Erythroblast (primary cell): Measurements from ENCODE around the gene GPR156.

Experiments used
- DNase-seq, 2 experiments: peaks; one replicate each; lab custom pipeline; 2025; lab: John Stamatoyannopoulos, UW
- GATA1 ChIP-seq: IDR thresholded peaks from 2 replicates; pipeline ENCODE4 v1.6.1; 2011; ENCODE audit warnings: low read depth, mild to moderate bottlenecking, control low read depth, low read length, moderate library complexity
- POLR2A ChIP-seq: IDR thresholded peaks from 2 replicates; pipeline ENCODE4 v1.6.1; 2011; ENCODE audit warnings: mild to moderate bottlenecking, low read length

Gene GPR156

GRCh38 chr3:120153294-120153693 is 131.7 kb downstream of the GPR156 start:
- DNase-seq = no peak
- TF ChIP-seq POLR2A (no peak), GATA1 (no peak)

GRCh38 chr3:120151791-120152190 is 133.2 kb downstream of the GPR156 start:
- DNase-seq = no peak
- no peak for TF ChIP-seq GATA1
- no peak for TF ChIP-seq POLR2A

DNA sequence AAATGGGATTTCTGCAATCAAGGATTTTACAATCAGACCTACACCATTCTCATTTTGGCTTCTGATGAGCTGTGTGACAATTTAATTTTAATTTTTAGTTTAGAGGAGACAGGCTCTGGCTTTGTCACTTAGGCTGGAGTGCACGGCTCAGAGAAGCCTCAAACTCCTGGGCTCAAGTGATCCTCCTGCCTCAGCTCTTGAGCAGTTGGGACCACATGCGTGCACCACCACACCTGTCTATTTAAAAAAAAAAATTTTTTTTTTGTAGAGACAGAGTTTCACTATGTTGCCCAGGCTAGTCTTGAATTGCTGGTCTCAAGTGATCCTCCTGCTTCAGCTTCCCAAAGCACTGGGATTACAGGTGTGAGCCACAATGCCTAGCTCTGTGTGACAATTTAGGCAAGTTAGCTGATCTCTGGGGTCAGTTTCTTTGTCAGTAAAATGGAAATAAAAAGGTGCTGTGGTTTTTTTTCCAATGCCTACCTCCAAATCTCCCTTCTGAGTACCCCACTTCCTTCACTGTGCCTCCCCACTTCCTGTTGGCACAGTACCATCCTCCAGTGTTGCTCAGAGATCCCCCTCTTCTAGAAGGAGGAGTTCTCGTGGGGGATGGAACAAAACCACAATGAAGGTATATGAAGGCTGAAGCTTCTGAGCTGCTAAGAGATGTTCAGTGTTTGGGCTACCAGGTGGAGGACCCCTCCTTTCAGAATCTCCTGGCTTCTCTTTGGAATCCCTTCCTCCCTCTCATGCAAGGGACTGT is 136.7 kb downstream of the GPR156 start:
- no peak for TF ChIP-seq POLR2A
- TF ChIP-seq GATA1 = no peak
- no peak for DNase-seq

DNA sequence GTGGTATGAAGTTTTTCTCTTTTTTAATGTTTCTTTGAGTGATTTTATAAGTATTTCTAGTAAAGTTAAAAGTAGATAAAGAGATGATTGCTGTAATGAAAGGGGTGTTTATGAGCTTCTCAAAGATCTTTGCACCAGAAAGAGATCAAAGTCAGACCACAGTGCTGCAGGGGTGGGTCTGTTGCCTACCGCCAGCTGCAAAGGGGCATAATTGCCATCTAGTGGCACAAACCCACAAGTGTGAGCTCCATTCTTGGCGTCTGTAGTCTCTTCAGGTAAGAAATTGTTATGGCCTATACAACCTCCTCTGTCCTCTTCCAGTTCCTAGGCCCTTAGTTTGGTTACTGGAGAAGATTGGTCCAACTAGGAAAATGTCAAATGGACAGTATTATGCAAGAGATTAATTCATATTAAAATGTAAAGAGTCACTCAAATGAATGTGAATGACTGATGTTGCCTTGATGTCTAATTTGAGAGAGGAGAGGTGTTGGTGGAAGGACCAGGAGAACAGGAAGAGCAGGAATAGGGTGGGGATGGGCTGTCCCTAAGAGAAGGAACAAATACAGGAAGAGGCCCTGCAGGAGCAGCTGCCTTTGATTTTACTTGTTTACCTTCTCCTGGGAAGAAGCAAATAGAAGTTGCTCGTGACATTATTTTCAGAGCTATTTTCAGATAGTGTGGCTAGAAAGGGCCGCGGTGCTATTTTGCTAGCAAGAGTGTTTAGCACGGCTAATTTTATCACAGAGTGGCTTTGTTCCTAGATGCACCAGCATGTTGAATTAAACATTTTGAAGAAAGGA is 137.8 kb downstream of the GPR156 start:
- DNase-seq = peak in 1 of 2 experiments; percentile 20
- no peak for TF ChIP-seq GATA1
- TF ChIP-seq POLR2A = no peak

DNA sequence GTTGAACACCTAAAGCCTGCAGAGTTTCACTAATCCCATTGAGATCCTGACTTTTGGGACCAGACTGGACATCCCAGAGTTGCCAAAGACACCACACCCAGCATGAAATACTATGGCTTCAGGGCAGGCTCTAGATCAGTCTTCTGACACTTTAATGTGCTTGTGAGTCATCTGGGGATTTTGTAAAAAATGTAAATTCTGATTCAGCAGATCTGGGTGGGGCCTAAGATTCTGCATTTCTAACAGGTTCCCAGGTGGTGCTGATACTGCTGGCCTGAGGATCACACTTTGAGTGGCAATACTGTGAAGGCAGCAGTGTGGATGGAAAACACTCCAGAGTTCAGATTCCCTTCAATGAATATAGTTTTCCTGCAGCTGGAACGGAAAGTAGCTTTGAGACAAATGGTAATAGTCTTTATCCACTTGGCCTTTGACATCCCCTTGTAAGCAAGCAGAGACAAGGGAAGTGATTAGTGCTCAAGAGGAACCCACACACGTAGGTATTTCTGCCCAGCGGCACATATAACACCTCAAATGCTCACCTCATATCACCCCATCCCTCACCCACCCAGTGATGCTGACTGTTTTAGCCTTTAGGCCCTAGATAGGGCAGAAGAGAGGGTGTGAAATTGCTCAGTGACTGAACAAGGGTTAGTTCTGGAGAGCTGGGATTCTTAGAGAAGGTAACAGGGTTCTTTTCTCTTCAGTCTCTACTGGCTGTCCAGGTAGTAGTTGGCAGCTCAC is 139.3 kb downstream of the GPR156 start:
- TF ChIP-seq GATA1 = no peak
- no peak for TF ChIP-seq POLR2A
- no peak for DNase-seq

GRCh38 chr3:120144267-120144666 is 140.8 kb downstream of the GPR156 start:
- no peak for TF ChIP-seq GATA1
- TF ChIP-seq POLR2A = no peak
- DNase-seq = no peak

- TF ChIP-seq GATA1 = no peak
- no peak for TF ChIP-seq POLR2A
- DNase-seq = no peak
These were observed 141.3 kb downstream of the GPR156 start for GRCh38 chr3:120143676-120144075.

DNA sequence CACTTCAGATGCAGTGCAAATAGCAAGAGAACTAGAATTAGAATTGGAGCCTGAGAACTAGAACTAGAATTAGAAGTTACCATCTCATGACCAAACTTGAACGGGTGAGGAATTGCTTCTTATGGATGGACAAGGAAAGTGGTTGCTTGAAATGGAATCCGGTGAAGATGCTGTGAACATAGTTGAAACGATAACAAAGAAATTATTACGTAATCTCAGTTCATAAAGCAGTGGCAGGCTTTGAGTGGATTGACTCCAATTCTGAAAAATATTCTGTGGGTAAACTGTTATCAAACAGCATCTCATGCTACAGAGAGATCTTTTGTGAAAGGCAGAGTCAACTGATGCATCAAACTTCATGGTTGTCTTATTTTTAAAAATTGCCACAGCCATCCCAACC is 142.8 kb downstream of the GPR156 start:
- DNase-seq = no peak
- no peak for TF ChIP-seq GATA1
- no peak for TF ChIP-seq POLR2A

GRCh38 chr3:120140098-120140742 is 144.8 kb downstream of the GPR156 start:
- TF ChIP-seq GATA1 (no peak), POLR2A (no peak)
- DNase-seq = no peak

GRCh38 chr3:120139140-120139539 is 145.9 kb downstream of the GPR156 start:
- TF ChIP-seq GATA1 (no peak), POLR2A (no peak)
- no peak for DNase-seq

GRCh38 chr3:120137548-120137947 is 147.5 kb downstream of the GPR156 start:
- no peak for DNase-seq

GRCh38 chr3:120130656-120131055 is 154.4 kb downstream of the GPR156 start:
- DNase-seq = no peak
- no peak for TF ChIP-seq POLR2A
- TF ChIP-seq GATA1 = no peak

More at GRCh38 chr3:120137548-120137947, 147.5 kb downstream of the GPR156 start:
- TF ChIP-seq GATA1 = no peak
- TF ChIP-seq POLR2A = no peak
